Calu3 (cell line): ENCODE measurements around the gene WDR45B. TPM values are rescaled to one million over a fixed set of nuclear protein-coding genes. Genes with fewer than 3 reads are reported as not detected.

ENCODE experiments used
- BruUV-seq: library from RNA; stranded (reverse); fragments of 400-500 nt; replicated peaks from 2 replicates; lab custom pipeline; 2021; lab: Mats Ljungman, UMichigan
- CTCF ChIA-PET: fragments of 300-600 bp; sonication (Branson Sonifier 250); formaldehyde crosslinking; loops from one replicate; lab custom pipeline; 2022; ENCODE audit warnings: antibody characterized with exemption; lab: Charles Lee
- DNase-seq: peaks from one replicate; pipeline ENCODE4 v3.0.0; 2022
- H3K27ac Mint-ChIP-seq: one replicate; pipeline ENCODE4 v1.8.0; 2022; ENCODE audit warnings: mixed read lengths; ENCODE audit not compliant: unreplicated experiment
- H3K27me3 Mint-ChIP-seq: one replicate; pipeline ENCODE4 v1.8.0; 2022; ENCODE audit warnings: mixed read lengths; ENCODE audit not compliant: unreplicated experiment
- H3K36me3 Mint-ChIP-seq: one replicate; pipeline ENCODE4 v1.8.0; 2022; ENCODE audit warnings: mild to moderate bottlenecking, moderate library complexity, mixed read lengths; ENCODE audit not compliant: insufficient read depth, unreplicated experiment
- H3K4me1 Mint-ChIP-seq: one replicate; pipeline ENCODE4 v1.8.0; 2022; ENCODE audit warnings: mild to moderate bottlenecking, low read depth, mixed read lengths; ENCODE audit not compliant: unreplicated experiment
- H3K4me3 Mint-ChIP-seq: one replicate; pipeline ENCODE4 v1.8.0; 2022; ENCODE audit warnings: mild to moderate bottlenecking, low read depth, moderate library complexity, mixed read lengths; ENCODE audit not compliant: unreplicated experiment
- H3K9me3 Mint-ChIP-seq: one replicate; pipeline ENCODE4 v1.8.0; 2022; ENCODE audit warnings: low read depth, mixed read lengths; ENCODE audit not compliant: unreplicated experiment
- CTCF ChIP-seq: fragments of 200-600 bp; IDR thresholded peaks from one replicate; pipeline ENCODE4 v1.8.0; 2022; ENCODE audit warnings: antibody characterized with exemption; ENCODE audit not compliant: unreplicated experiment
- intact Hi-C: fragments of 100-400 bp; cut with micrococcal nuclease; formaldehyde crosslinking; loops from one replicate; pipeline ENCODE4 v1.10.0; 2022; ENCODE audit not compliant: unreplicated experiment
- total RNA-seq: library from RNA; stranded (reverse); gene quantifications from 2 replicates; pipeline ENCODE4 v1.2.3, GENCODE V29; 2022

WDR45B gene
- total RNA-seq, 1 experiment from 2014 or later, result 108 TPM

- DNase-seq, result no peak
- CTCF ChIA-PET, result no interaction called here
- TF ChIP-seq CTCF, result no peak
- Mint-ChIP-seq H3K36me3 (peaks cover 68% of the 10 kb centered on the region), H3K27ac (no peak overlapping the region), H3K4me1 (peaks cover 17% of the 10 kb centered on the region), H3K27me3 (no peaks in the 10 kb centered on the region), H3K4me3 (no peak overlapping the region), H3K9me3 (no peaks in the 10 kb centered on the region)
- intact Hi-C loops, result no loop called here
- no TSS peak for BruUV-seq
These were observed 78.6 kb downstream of the WDR45B start for GRCh38 chr17:82569621-82570020.

GRCh38 chr17:82568997-82569393 is 79.2 kb downstream of the WDR45B start:
- DNase-seq, result no peak

GRCh38 chr17:82567286-82567685 is 81.0 kb downstream of the WDR45B start:
- CTCF ChIA-PET, result no interaction called here
- Mint-ChIP-seq H3K4me3 (no peak overlapping the region), H3K36me3 (peaks cover 60% of the 10 kb centered on the region), H3K9me3 (no peaks in the 10 kb centered on the region), H3K27ac (no peak overlapping the region), H3K27me3 (no peaks in the 10 kb centered on the region), H3K4me1 (peaks cover 17% of the 10 kb centered on the region)
- intact Hi-C loops, result no loop called here
- DNase-seq, result no peak
- TF ChIP-seq CTCF, result no peak
- BruUV-seq, result no TSS peak

More at GRCh38 chr17:82568997-82569393, 79.2 kb downstream of the WDR45B start:
- CTCF ChIA-PET, result no interaction called here
- H3K4me1 Mint-ChIP-seq, result peaks cover 17% of the 10 kb centered on the region
- H3K9me3 Mint-ChIP-seq, result no peaks in the 10 kb centered on the region
- H3K4me3 Mint-ChIP-seq, result no peak overlapping the region
- no TSS peak for BruUV-seq
- peaks cover 67% of the 10 kb centered on the region for H3K36me3 Mint-ChIP-seq
- no peaks in the 10 kb centered on the region for H3K27me3 Mint-ChIP-seq
- no peak overlapping the region for H3K27ac Mint-ChIP-seq
- intact Hi-C loops, result no loop called here
- no peak for TF ChIP-seq CTCF

- no peak for TF ChIP-seq CTCF
- CTCF ChIA-PET, result no interaction called here
- Mint-ChIP-seq H3K4me1 (peaks cover 20% of the 10 kb centered on the region), H3K27me3 (no peaks in the 10 kb centered on the region), H3K9me3 (no peaks in the 10 kb centered on the region), H3K36me3 (peaks cover 51% of the 10 kb centered on the region), H3K4me3 (no peak overlapping the region), H3K27ac (no peak overlapping the region)
- BruUV-seq, result no TSS peak
- no peak for DNase-seq
- intact Hi-C loops, result no loop called here
These were observed 81.9 kb downstream of the WDR45B start for GRCh38 chr17:82566129-82566960.
